ENCODE results near the gene CACNA1H.
"Not testable (repeated sequence)": the region's sequence is repeated elsewhere in the genome, so short reads cannot be mapped to it uniquely, and the experiment has no call there.

The CACNA1H gene

GRCh38 chr16:1230471-1231212 is 77.7 kb downstream of the CACNA1H start:
- DNase-seq, result not testable (repeated sequence)

GRCh38 chr16:1231301-1231700 is 78.4 kb downstream of the CACNA1H start:
- DNase-seq, result not testable (repeated sequence)

- DNase-seq, result not testable (repeated sequence)
Measured at GRCh38 chr16:1232049-1232748, 79.3 kb downstream of the CACNA1H start.

- not testable (repeated sequence) for DNase-seq
Measured at GRCh38 chr16:1236659-1237058, 83.8 kb downstream of the CACNA1H start.

- DNase-seq, result no peak
Measured at GRCh38 chr16:1237990-1238389, 85.1 kb downstream of the CACNA1H start.

GRCh38 chr16:1238909-1239308 is 86.0 kb downstream of the CACNA1H start:
- DNase-seq, result not testable (repeated sequence)

GRCh38 chr16:1239575-1239974 is 86.7 kb downstream of the CACNA1H start:
- DNase-seq, result not testable (repeated sequence)

GRCh38 chr16:1240436-1240835 is 87.5 kb downstream of the CACNA1H start, which contains the start of gene TPSAB1:
TSS of gene TPSAB1 (plus strand) at chr16:1240705. CDS start at chr16:1240939, 234 bp downstream.
- DNase-seq, result not testable (repeated sequence)

- not testable (repeated sequence) for DNase-seq
Measured at GRCh38 chr16:1241081-1241480, 88.2 kb downstream of the CACNA1H start.

GRCh38 chr16:1243363-1243762 is 90.5 kb downstream of the CACNA1H start:
- not testable (repeated sequence) for DNase-seq

- DNase-seq, result not testable (repeated sequence)
Measured at GRCh38 chr16:1243907-1244850, 91.3 kb downstream of the CACNA1H start.

- no peak for DNase-seq
Measured at GRCh38 chr16:1244881-1245280, 92.0 kb downstream of the CACNA1H start.

GRCh38 chr16:1245452-1246020 is 92.6 kb downstream of the CACNA1H start:
- DNase-seq, result no peak

GRCh38 chr16:1247903-1248537 is 95.1 kb downstream of the CACNA1H start:
- not testable (repeated sequence) for DNase-seq

- not testable (repeated sequence) for DNase-seq
Measured at GRCh38 chr16:1249031-1249755, 96.3 kb downstream of the CACNA1H start.

- DNase-seq, result not testable (repeated sequence)
Measured at GRCh38 chr16:1253701-1254364, 100.9 kb downstream of the CACNA1H start.

- not testable (repeated sequence) for DNase-seq
Measured at GRCh38 chr16:1254821-1255220, 101.9 kb downstream of the CACNA1H start.

GRCh38 chr16:1255276-1256122 is 102.6 kb downstream of the CACNA1H start, which contains the start of gene TPSD1:
TSS of gene TPSD1 (plus strand) at chr16:1256069. CDS start at chr16:1256281, 212 bp downstream.
- DNase-seq, result not testable (repeated sequence)

- not testable (repeated sequence) for DNase-seq
Measured at GRCh38 chr16:1256296-1256873, 103.5 kb downstream of the CACNA1H start.

Data from NCI-H1092 treated with DMSO at 0.1 percent for 48 hours (cell line).